GM23338 (cell line): ENCODE results near the gene AQP12B. TPM values are rescaled to one million over a fixed set of nuclear protein-coding genes. Genes with fewer than 3 reads are reported as not detected.
A peak's percentile ranks its signal among the peaks of the same experiment; 100 is the strongest.

Experiments
- ATAC-seq: fragments of 200-7000 bp; cut with Tn5 transposase; 3 replicates; pipeline ENCODE4 v1.9.1; 2020
- DNase-seq: peaks from one replicate; pipeline ENCODE4 v3.0.0-alpha.2; 2015; ENCODE audit warnings: low spot score
- H2AFZ ChIP-seq: fragments of 200-600 bp; sonication (generic); 2 replicates; pipeline ENCODE4 v1.8.0; 2016; ENCODE audit warnings: antibody characterized with exemption, mild to moderate bottlenecking, moderate library complexity
- H3F3A ChIP-seq: fragments of 200-600 bp; sonication (generic); replicated peaks from 2 replicates; pipeline ENCODE4 v1.8.0; 2017; ENCODE audit warnings: antibody characterized with exemption, mixed run types, low read depth
- H3K27ac ChIP-seq: fragments of 200-600 bp; sonication (generic); 2 replicates; pipeline ENCODE4 v1.6.1; 2016; ENCODE audit warnings: low read depth
- H3K27me3 ChIP-seq: fragments of 200-600 bp; sonication (generic); 2 replicates; pipeline ENCODE4 v1.8.0; 2016; ENCODE audit warnings: mild to moderate bottlenecking, mixed run types, moderate library complexity; ENCODE audit not compliant: insufficient read depth
- H3K36me3 ChIP-seq: fragments of 200-600 bp; sonication (generic); 2 replicates; pipeline ENCODE4 v1.8.0; 2016; ENCODE audit warnings: mild to moderate bottlenecking; ENCODE audit not compliant: insufficient read depth
- H3K4me1 ChIP-seq: fragments of 200-600 bp; sonication (generic); 2 replicates; pipeline ENCODE4 v1.8.0; 2016; ENCODE audit warnings: mild to moderate bottlenecking, moderate library complexity; ENCODE audit not compliant: insufficient read depth
- H3K4me2 ChIP-seq: fragments of 200-600 bp; sonication (generic); 2 replicates; pipeline ENCODE4 v1.7.1; 2017; ENCODE audit warnings: mixed run types
- H3K4me3 ChIP-seq: fragments of 200-600 bp; sonication (generic); 2 replicates; pipeline ENCODE4 v1.6.1; 2016; ENCODE audit warnings: mixed run types
- H3K79me2 ChIP-seq: fragments of 200-600 bp; sonication (generic); replicated peaks from 2 replicates; pipeline ENCODE4 v1.8.0; 2017; ENCODE audit warnings: mild to moderate bottlenecking; ENCODE audit not compliant: insufficient read depth
- H3K9me2 ChIP-seq: fragments of 200-600 bp; sonication (generic); 2 replicates; pipeline ENCODE4 v1.8.0; 2017; ENCODE audit not compliant: insufficient read depth
- H4K20me1 ChIP-seq: fragments of 200-600 bp; sonication (generic); replicated peaks from 2 replicates; pipeline ENCODE4 v1.8.0; 2017; ENCODE audit warnings: mild to moderate bottlenecking; ENCODE audit not compliant: insufficient read depth
- H3K27ac Mint-ChIP-seq: 2 replicates; pipeline ENCODE4 v1.8.0; 2020; ENCODE audit warnings: inconsistent platforms, mild to moderate bottlenecking, moderate library complexity, mixed read lengths
- H3K27me3 Mint-ChIP-seq: 3 replicates; pipeline ENCODE4 v1.8.0; 2022; ENCODE audit warnings: low read depth, mild to moderate bottlenecking, moderate library complexity, mixed read lengths, inconsistent platforms; ENCODE audit not compliant: insufficient read depth, poor library complexity
- H3K36me3 Mint-ChIP-seq: 3 replicates; pipeline ENCODE4 v1.8.0; 2021; ENCODE audit warnings: low read depth, mild to moderate bottlenecking, inconsistent platforms, moderate library complexity, mixed read lengths
- H3K4me1 Mint-ChIP-seq: 3 replicates; pipeline ENCODE4 v1.8.0; 2020; ENCODE audit warnings: mild to moderate bottlenecking, inconsistent platforms, mixed read lengths
- H3K4me3 Mint-ChIP-seq: 3 replicates; pipeline ENCODE4 v1.8.0; 2021; ENCODE audit warnings: moderate library complexity, mild to moderate bottlenecking, inconsistent platforms, mixed read lengths
- H3K9me3 Mint-ChIP-seq: 3 replicates; pipeline ENCODE4 v1.8.0; 2020; ENCODE audit warnings: moderate library complexity, mild to moderate bottlenecking, inconsistent platforms, mixed read lengths
- CREB1 ChIP-seq: fragments of 250-450 bp; sonication (Bioruptor Pico); IDR thresholded peaks from 2 replicates; pipeline ENCODE4 v1.5.0; 2020; ENCODE audit warnings: low read depth, mild to moderate bottlenecking, moderate library complexity
- ETS1 ChIP-seq: IDR thresholded peaks from 2 replicates; pipeline ENCODE4 v1.6.1; 2016; ENCODE audit warnings: antibody characterized with exemption
- JUNB ChIP-seq: IDR thresholded peaks from one replicate; pipeline ENCODE4 v1.6.1; 2016; ENCODE audit warnings: antibody characterized with exemption; ENCODE audit not compliant: unreplicated experiment
- NANOG ChIP-seq: IDR thresholded peaks from 2 replicates; pipeline ENCODE4 v1.6.1; 2016; ENCODE audit warnings: antibody characterized with exemption, borderline replicate concordance
- POLR2AphosphoS5 ChIP-seq: IDR thresholded peaks from 2 replicates; pipeline ENCODE4 v1.6.1; 2016; ENCODE audit warnings: antibody characterized with exemption, low read depth
- REST ChIP-seq: IDR thresholded peaks from one replicate; pipeline ENCODE4 v1.6.1; 2018; ENCODE audit warnings: antibody characterized with exemption; ENCODE audit not compliant: unreplicated experiment
- STAT1 ChIP-seq: IDR thresholded peaks from one replicate; pipeline ENCODE4 v1.6.1; 2016; ENCODE audit warnings: antibody characterized with exemption; ENCODE audit not compliant: unreplicated experiment
- ZNF331 ChIP-seq: fragments of 250-450 bp; sonication (Bioruptor Pico); IDR thresholded peaks from 2 replicates; pipeline ENCODE4 v1.5.0; 2020; ENCODE audit warnings: low read depth, mild to moderate bottlenecking, moderate library complexity
- ZNF462 ChIP-seq: fragments of 250-450 bp; sonication (Bioruptor Pico); IDR thresholded peaks from 2 replicates; pipeline ENCODE4 v1.5.0; 2020; ENCODE audit warnings: mild to moderate bottlenecking, moderate library complexity
- polyA plus RNA-seq: library from polyadenylated mRNA; unstranded; fragments of >200 nt; fragmentation: Nextera tagmentation; extraction: Ambion mirVana; gene quantifications from 2 replicates; pipeline ENCODE4 v1.2.1, GENCODE V29; 2016
- total RNA-seq: library from RNA; depleted of rRNA; stranded (reverse); fragments of >200 nt; shearing (Covaris generic); gene quantifications from 2 replicates; pipeline ENCODE4 v1.2.3, GENCODE V29; 2014

The AQP12B gene
- total and polyA plus RNA-seq, 2 experiments from 2014 or later, result not detected

DNA sequence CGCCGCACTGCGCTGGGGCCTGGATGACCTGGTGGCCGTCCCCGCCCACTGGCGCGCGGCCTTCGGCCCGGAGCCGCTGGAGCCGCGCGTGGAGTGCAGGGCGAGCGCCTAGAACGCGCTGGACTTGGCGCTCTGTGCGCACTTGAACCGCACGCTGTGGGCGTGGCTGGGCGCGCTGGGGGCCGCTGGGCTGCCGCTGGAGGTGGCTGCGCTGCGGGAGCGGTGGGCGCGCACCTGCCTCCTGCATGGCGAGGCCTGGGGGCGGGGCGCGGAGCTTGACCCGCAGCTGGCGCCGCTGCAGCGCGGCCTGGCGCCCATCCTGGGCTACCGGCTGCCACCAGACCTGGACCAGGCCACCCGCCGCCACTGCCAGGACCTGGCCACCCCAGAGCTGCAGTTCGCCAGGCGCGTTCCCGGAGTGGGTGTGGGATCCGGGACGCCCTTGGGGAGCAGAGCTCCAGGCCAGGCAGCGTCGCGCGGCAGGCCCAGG is 9.9 kb downstream of the AQP12B start (continued):
- TF ChIP-seq REST (no peak), ETS1 (no peak), JUNB (no peak), ZNF331 (CRISPR knock-in tag) (no peak), POLR2AphosphoS5 (no peak), STAT1 (no peak)

- no peaks in the 10 kb centered on the region for H3K36me3 ChIP-seq
- TF ChIP-seq NANOG (no peak), JUNB (no peak), POLR2AphosphoS5 (no peak), CREB1 (CRISPR knock-in tag) (no peak), ETS1 (no peak), ZNF462 (no peak)
- H3K9me2 ChIP-seq, result no peaks in the 10 kb centered on the region
- no peaks in the 10 kb centered on the region for H3K79me2 ChIP-seq
- Mint-ChIP-seq H3K27me3 (peaks cover 29% of the 10 kb centered on the region), H3K9me3 (no peaks in the 10 kb centered on the region), H3K4me3 (peak overlapping the region; percentile 33; the same call in 2 of the 3 replicates), H3K36me3 (no peaks in the 10 kb centered on the region), H3K4me1 (no peaks in the 10 kb centered on the region), H3K27ac (no peak overlapping the region)
- DNase-seq (peak; percentile 56), ATAC-seq (peak; percentile 54)
- no peaks in the 10 kb centered on the region for H3F3A ChIP-seq
- no peak overlapping the region for H3K27ac ChIP-seq
- peak overlapping the region; percentile 75 for H3K4me2 ChIP-seq
- peak overlapping the region; percentile 87 for H2AFZ ChIP-seq
- H3K4me3 ChIP-seq, result peak overlapping the region; percentile 51
- peaks cover 26% of the 10 kb centered on the region for H3K27me3 ChIP-seq
- no peaks in the 10 kb centered on the region for H4K20me1 ChIP-seq
- no peaks in the 10 kb centered on the region for H3K4me1 ChIP-seq
These were observed 10.5 kb downstream of the AQP12B start for GRCh38 chr2:240672076-240672700.
